HG03565 (cell line): Measurements from ENCODE around the gene IGSF23.
"Not testable (repeated sequence)": the region's sequence is repeated elsewhere in the genome, so short reads cannot be mapped to it uniquely, and the experiment has no call there.

Experiments
- ATAC-seq: cut with Tn5 transposase; IDR thresholded peaks from one replicate; pipeline ENCODE4 v1.9.1; 2021; ENCODE audit warnings: mild to moderate bottlenecking, moderate library complexity; ENCODE audit not compliant: unreplicated experiment

Gene IGSF23

DNA sequence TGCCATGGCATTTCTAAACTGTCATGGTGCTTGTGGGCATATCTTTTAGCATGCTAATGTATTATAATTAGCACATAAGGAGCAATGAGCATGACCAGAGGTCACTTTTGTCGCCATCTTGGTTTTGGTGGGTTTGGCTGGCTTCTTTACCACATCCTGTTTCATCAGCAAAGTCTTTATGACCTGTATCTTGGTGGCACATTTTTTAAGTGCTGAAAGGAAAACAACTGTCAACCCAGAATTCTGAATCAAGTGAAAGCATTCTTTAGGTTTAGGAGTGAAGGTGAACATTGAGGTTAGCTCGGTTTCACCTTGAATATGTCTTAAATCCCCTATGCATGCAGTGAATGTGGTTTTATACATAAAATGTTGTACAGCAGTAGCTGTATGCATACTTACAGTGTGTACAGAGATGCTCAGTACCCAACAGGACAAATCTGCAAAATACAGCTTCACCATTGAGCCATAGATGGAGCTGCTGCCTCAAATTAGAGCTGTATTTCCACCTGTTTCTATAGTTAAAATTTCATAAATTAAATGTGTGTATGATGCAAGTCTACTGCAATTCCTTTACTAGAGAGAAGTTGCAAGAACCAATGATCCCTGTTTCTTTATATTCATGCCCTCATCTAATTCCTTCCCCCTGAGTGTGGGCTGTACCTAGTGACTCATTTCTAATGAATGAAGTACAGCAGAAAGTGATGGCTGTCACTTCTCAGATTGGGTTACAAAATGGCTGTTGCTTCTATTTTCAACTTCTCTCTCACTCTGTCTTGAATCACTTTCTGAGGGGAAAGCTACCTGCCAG, 25.2 kb upstream of the IGSF23 start:
- ATAC-seq: no peak

GRCh38 chr19:44588771-44589112, 24.6 kb upstream of the IGSF23 start:
- no peak for ATAC-seq

- ATAC-seq: no peak
Measured at GRCh38 chr19:44590245-44591059, 22.9 kb upstream of the IGSF23 start.

DNA sequence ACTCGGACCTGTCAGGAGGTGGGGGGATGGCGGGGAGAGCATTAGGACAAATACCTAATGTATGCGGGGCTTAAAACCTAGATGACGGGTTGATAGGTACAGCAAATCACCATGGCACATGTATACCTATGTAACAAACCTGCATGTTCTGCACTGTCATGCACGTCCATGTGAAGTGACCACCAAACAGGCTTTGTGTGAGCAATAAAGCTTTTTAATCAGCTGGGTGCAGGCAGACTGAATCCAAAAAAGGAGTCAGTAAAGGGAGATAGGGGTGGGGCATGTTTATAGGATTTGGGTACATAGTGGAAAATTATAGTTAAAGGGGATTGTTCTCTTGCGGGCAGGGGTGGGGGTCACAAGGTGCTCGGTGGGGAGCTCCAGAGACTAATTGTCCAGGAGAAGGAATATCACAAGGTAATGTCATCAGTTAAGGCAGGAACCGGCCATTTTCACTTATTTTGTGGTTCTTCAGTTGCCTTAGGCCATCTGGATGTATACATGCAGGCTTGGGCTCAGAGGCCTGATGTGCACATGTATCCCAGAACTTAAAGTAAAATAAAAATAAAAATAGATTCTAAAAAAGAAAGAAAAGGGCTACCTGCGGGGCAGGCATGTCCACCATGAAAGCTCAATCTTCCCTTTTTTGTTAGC, 21.9 kb upstream of the IGSF23 start:
- not testable (repeated sequence) for ATAC-seq

DNA sequence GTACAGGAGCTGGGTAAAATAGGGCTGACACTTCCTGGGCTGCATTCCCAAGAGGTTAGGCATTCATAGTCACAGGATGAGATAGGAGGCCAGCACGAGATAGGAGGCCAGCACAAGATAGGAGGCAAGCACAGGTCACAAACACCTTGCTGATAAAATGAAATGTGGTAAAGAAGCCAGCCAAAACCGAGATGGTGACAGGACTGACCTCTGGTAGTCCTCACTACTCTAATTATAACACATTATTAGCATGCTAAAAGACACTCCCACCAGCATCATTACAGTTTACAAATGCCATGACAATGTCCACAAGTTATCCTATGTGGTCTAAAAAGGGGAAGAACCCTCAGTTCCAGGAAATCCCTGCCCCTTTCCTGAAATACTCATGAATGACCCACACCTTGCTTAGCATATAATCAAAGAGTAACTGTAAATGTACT, 20.9 kb upstream of the IGSF23 start:
- ATAC-seq: no peak

DNA sequence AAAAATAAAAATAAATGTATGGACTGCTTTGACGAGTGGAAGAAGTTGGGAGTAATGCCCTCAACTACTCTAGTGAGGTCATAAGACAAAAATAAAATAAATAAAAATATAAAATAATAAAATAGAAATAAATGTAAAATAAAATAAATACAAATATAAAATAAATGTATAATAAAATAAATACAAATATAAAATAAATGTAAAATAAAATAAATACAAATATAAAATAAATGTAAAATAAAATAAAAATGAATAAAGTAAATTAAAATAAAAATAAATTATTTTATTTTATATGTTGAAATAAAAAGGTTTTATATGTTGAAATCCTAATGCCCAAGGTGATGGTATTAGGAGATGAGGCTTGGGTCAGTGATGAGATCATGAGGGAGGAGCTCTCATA, 20.1 kb upstream of the IGSF23 start:
- no peak for ATAC-seq

DNA sequence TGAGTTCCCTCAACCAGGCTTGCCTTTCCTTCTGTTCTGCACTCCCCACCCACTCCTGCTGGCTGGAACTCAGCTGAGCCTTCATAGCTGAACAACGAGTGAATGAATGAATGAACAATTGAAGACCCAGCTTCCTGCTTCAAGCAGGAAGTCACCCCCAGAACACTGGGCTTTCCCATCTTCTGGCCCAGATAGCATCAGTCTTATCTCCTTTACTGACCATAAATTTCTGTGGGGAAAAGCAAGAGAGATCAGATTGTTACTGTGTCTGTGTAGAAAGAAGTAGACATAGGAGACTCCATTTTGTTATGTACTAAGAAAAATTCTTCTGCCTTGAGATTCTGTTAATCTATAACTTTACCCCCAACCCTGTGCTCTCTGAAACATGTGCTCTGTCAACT, 19.5 kb upstream of the IGSF23 start:
- not testable (repeated sequence) for ATAC-seq

GRCh38 chr19:44596428-44597130, 16.8 kb upstream of the IGSF23 start:
- ATAC-seq: no peak

DNA sequence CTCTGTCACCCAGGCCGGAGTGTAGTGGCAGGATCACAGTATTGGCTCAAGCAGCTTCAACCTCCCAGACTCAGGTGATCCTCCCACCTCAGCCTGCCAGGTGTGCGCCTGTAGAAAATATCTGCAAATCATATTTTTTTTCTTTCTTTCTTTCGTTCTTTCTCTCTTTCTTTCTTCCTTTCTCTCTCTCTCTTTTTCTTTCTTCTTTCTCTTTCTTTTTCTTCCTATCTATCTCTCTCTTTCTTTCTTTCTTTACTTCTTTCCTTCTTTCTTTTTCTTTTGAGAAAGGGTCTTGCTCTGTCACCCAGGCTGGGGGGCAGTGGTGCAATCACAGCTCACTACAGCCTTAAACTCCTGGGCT, 16.3 kb upstream of the IGSF23 start:
- no peak for ATAC-seq

DNA sequence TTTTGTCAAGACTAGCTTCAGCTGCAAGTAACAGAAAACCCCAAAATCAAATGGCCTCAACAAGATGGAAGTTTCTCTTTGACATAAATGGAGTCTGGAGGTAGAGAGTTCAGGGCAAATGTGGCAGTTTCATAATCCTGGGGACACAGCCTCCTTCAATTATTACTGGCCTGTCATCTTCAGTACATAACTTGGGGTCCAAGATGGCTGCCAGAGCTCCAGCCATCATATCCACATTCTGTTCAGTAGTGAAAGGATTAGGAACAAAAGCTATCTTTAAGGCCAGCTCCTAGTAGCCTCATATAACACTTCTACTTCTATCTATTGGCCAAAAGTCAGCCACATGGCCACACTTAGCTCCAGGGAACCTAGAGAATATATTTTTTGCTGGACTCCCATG, 15.0 kb upstream of the IGSF23 start:
- ATAC-seq: no peak

DNA sequence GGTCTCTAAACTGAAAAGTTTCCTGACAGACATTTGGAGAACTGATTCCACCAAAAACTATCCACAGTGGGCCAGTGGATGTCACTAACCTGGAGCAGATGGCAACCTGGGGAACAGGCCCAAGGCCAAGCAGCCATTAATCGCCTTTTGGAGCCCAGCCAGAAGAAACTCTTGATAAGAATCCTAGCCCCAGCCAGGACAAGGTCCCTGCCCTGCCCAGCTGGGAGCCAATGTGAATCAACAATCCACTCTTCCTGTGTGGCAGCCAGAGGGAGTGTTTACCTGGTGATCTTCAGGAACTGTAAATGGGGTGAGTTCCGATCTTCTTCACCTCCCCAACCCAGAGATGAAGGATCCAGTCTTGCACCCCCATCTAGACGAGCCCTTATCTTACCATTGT, 14.5 kb upstream of the IGSF23 start:
- ATAC-seq: no peak

GRCh38 chr19:44600466-44600865, 12.9 kb upstream of the IGSF23 start:
- no peak for ATAC-seq

DNA sequence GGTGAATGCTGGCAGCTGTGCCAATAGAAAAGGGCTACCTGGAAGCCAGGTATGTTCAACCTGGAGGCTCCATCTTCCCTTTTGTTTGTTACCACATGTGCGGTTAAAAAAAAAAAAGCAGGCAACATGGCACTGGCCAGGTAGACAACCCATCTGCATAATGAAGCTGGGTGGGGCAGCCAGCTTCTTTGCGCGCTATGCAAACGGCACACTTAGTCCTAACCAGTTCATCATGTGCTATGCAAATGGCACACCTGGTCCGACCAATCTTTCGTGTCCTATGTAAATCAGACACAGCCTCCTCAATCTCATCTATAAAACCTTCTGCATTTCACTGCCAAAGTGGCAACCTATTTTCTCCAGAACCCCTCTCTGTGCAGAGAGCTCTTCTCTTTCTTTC, 11.3 kb upstream of the IGSF23 start:
- ATAC-seq: no peak

GRCh38 chr19:44603201-44603945, 10.0 kb upstream of the IGSF23 start:
- ATAC-seq: no peak

DNA sequence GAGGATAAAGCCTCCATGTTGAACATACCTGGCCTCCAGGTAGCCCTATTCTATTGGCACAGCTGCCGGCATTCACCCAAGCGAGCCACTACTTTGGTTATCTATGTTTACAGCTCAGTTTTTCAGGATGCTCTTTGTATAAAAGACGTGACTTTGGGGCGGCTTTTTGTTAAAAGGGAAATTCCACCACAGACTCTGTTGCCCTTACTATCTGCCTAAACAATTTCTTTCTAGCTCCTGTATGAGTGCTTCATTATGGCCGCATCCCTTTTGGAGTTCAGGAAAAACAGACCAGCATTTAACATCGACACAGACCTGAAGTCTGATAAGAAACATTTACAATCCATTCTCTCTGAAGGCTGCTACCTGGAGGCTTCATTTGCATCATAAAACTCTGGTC, 9.1 kb upstream of the IGSF23 start:
- no peak for ATAC-seq

DNA sequence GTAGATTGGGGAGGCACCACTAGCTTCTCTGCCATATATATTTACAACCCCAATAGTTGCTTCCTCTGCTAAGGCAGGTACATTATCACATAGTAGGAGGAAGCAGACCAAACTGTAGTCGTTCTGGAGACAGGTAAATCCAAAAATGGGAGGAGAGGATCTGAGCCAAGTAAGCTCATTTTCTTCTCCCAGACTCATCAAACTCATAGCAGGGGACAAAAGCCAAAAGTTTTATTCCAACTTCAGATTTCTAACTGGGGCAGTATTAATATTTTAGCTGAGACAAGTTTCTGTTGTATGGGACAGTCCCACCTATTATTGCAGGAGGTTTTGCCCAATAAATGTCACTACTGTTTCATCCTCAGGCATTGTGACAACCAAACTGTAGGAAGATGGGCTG, 7.8 kb upstream of the IGSF23 start:
- no peak for ATAC-seq

- no peak for ATAC-seq
Measured at GRCh38 chr19:44607049-44607448, 6.3 kb upstream of the IGSF23 start.

GRCh38 chr19:44607917-44608316, 5.4 kb upstream of the IGSF23 start:
- no peak for ATAC-seq

DNA sequence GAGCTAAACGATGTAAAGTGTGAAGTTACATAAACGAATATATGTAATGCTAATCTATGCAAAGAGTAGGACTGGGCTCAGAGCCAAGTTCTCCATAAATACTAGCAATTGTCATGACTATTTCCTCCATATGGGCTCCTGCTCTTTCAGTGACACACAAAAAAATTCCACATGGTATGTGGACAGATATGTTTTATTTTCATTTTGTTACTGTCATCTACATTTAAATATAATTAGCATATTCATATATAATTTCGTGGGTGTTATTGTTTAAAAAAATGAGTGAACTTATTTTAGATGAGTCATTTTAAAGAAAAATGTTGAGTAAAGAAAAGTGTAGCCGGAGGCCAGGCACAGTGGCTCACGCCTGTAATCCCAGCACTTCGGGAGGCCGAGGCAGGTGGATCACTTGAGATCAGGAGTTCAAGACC, 5.0 kb upstream of the IGSF23 start:
- ATAC-seq: no peak

GRCh38 chr19:44609219-44609618, 4.1 kb upstream of the IGSF23 start:
- no peak for ATAC-seq
